Stimulated activated naive CD4-positive, alpha-beta T cell (primary cell): ENCODE results near the gene ANKRD11.
"Not testable (repeated sequence)": the region's sequence is repeated elsewhere in the genome, so short reads cannot be mapped to it uniquely, and the experiment has no call there.

ENCODE experiments used
- DNase-seq, 6 experiments: peaks; one replicate each; lab custom pipeline; 2025; lab: John Stamatoyannopoulos, UW

ANKRD11 gene

DNA sequence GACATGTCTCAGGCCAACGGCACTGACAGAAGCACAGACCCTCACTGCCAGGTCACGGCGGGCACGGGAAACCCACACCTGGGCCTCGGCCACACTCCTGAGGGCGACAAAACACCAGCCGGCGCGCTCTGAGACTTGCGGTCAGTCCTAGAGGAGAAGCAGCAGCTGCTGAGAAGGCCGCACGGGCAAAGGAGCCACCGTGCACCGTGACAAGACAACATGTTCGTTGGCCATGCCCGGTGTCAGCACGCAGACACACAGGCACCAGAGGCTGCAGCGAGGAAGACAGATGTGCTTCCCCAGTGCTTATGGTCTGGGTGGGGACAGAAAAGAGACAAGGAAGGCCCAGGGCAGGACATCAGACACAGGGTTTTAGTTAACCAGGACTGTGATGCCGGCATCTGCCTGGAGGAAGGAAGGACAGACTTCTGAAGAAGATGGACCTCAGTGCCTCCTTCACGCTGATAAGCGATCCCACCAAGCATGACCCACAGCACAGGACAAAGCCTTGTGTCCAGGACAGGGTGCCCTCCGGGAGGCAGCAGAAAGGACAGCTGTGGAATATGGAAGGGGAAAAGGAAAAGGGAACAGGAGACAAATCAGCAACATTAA lies 84.0 kb downstream of the ANKRD11 start:
- no peak for DNase-seq

DNA sequence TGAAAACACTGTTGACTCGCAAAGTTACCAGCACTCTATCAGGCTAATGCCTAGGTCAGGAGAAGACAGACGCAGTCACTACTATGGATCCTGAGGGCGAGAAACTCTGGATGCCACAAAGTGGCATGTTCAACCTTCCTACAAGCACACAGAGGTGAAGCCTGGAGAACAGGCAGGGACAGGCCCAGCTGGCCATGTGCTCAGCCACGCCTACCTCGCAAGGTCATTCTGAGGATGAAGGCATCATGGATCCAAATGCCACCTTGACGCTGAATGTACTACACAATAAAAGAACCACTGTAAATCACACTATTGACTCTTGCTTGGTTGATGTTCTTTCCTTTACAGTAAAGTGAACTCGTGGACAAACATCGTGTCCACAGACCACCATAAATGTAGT lies 85.8 kb downstream of the ANKRD11 start:
- DNase-seq, result no peak

DNA sequence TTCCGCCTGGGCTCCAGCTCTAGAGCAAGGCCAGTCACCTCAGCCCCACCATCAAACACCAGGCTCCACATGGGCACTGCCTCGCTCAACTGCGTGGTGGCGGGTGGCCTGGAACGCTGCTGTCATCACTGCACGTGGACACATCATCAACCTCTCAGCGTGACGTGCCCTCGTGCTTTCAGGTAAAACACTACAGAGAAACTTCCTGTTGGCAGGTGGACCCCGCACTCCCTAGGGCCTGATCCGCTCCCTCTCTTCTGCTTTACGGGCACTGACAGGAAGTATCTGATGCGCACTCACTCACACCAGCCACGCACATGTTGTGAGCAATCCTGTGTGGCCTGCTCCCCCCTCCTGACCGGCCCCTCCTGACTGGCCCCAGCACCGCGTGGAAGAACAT lies 87.4 kb downstream of the ANKRD11 start:
- peak in 5 of 6 experiments; percentile 26 to 59 (median 54) for DNase-seq

DNA sequence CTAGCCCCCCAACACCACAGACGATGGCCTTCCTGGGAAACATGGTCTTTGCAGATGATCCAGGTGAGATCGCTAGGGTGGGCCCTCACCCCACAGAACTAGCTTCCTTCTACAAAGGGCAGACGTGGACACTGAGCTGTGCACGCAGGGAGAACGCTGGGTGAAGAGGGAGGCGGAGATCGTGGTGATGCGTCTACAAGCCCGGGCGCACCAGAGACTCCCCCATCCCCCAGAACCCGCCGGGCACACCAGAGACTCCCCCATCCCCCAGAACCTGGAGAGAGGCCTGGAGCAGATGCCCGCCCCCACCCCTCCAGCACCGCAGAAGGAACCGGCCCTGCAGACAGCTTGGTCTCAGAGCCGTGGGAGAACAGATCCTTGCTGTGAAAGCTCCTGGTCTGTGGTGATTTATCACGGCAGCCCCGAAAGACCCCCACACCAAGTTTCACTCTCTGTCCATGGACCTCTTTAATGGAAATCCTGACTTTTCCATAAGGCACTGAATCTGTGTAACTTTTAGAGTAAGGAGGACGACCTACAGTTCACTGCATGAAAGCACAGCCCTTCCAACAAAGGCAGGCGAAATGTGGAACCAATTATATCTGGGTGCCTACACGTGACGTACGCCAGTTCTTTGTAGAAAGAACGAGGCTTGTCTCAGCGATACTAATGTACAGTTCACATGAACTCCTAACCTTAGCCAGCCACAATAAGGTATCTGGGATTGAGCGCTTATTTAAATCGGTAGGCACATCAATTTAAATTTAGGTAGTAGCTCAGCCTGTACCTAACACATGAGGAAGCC lies 88.5 kb downstream of the ANKRD11 start:
- DNase-seq, result no peak

DNA sequence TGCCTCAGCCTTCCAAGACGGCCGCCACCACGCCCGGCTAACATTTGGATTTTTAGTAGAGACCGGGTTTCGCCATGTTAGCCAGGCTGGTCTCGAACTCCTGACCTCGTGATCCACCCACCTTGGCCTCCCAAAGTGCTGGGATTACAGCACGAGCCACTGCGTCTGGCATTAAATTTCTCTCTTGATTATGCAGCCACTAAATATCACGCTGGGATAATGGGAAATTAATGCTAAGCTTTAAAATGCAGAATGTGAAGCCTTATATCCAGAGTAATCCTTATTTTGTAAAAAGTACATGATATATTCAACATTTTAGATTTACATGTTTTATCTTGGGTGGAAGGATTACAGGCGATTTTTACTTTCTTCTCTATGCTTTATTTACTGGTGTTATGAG lies 89.2 kb downstream of the ANKRD11 start:
- DNase-seq, result no peak

DNA sequence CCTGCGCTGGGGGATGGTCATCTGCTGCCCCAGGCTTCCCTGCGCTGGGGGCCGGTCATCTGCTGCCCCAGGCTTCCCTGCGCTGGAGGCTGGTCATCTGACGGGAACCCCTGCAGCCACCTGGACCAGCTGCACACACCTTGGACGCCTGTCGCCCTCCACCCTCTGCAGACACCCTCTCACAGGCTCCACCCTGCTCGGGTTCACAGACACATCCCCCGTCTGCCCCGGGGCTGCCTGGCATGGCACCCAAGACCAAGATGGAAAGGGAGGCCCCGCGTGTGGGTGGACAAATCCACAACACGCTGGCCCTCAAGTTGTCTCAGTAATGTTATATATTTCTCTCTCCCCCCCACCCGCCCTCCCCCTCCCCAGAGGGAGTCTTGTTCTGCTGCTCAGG lies 89.6 kb downstream of the ANKRD11 start:
- no peak for DNase-seq

DNA sequence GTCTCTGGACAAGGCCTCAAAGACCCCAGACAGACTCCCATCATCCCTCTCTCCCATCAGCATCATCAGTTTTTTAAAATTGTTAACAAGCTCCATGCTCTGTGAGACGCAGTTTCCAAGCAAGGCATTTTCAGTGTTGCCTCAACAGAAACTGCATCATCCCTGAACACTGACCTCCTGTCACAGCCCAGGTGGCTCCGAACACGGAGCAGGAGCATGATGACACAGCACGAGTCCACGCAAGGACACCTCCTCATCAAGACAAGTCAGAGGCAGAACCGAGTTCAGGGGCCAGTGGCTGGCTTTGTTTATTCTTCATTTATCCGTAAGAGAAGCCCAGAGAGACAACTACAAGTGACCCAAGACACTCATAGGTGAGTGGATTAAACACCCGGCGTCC lies 91.4 kb downstream of the ANKRD11 start:
- no peak for DNase-seq

DNA sequence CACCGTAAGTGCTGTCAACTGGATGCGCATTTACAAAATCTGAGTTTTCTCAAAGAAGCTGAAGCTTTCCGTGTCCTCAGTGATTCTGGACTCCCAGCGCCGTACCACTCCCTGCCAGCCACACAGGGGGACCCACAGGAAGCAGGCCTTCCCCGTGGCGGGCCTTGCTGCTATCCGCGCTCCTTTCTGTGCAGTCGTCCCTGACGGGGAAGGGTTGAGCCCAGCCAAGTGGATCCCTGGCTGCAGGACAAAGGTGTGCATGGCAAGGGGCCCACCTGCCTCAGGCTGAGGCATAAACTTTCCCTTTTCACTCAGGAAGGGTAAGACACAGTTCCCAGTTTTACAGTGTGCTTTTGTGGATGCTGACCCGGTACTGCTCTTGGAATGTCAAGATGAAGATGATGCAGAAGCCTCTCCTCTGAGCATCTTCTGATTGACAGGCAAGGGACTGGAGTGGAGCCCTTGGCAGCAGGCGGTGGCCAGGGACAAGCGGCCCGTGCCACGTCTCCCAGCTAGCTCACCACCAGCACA lies 93.0 kb downstream of the ANKRD11 start:
- no peak for DNase-seq

DNA sequence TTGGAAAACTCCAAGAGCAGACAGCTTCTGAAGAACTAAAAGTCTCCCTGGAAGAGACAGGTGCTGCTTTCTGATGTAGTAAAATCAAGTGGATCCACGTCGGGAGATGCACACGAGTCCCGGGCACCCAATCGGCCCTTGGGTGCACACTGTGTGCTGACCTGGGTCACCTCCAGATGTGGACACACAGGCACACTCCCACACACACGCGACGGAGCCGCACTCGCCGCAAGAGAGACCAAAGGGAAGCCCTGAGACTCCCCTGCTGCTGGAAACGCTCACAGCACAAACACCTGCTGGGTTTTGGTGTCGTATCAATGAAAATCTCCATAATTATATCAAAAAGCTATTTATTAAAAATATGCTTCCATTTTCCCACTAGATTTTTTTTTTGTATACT lies 94.2 kb downstream of the ANKRD11 start:
- DNase-seq, result no peak

DNA sequence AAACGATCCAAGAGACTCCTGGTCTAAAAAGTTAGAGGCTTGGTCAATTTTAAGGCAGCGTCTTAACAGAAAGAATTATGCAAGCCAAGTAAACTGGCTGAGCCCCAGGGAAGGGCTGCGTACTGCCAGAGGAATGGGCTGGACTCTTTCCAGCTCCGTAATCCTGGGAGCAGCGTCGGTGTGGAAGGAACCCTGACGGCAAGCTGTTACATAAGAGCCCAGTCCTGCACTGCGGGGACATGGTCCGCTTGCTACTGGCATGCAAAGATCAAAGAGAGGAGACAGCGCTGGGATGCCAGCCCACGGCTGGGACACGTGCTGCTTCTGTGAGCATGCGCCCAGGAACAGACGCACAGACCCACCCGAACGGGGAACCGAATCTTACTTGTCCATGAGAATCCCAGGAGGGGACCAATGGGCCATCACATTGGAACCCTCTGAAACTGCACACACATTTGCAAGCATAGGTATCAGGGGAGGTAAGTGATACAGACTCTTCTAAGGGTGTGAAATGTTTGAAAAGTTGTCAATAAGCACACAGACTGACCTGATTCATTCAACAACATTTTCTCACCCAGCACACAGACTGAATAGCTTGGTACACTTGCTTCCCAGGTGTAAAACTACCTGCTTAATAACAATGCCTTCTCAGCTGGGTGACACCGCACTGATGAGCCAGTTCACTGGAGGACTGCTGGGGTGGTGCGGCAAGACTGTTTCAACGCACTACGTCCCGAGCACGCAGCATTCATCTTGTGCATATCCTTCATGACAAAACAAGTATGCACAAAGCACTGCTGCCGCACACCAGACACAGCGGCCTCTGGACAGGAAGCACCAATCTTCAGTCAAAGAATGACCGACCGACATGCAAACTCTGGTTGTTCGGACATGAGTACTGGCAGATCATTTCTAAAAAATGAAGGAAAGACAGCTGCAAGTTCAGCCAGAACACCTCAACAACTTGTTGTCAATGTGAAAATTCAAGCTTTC lies 94.9 kb downstream of the ANKRD11 start:
- DNase-seq, result no peak

DNA sequence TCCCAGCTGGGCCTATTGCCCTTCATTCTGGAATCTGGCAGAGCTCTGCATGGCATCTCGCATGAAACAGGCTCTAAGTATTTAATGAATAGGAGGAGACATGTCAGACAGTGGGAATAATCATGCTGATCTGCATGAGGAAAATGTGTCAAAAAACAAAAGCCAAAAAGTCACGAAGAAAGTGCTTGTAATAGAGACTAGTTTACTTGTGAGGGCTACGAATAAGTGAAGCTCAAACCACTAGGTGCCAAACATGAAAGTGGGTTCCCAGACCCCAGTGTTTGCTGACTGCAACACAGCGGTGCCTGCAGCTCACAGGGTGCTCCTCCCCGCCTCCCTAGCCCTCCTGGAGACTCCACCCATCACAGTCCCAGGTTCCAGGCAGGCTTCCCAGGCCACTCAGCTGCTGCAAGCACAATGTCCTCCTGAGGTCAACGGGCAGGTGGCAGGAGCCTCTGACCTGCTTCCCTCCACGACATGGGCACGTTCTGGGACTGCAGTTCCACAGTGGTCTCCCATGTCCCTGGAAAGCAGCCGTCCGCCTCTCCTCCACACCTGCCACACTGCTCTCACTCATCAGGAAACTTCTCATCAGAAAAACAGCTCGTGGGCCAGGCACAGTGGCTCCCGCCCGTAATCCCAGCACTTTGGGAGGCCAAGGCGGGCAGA lies 96.5 kb downstream of the ANKRD11 start:
- no peak for DNase-seq

DNA sequence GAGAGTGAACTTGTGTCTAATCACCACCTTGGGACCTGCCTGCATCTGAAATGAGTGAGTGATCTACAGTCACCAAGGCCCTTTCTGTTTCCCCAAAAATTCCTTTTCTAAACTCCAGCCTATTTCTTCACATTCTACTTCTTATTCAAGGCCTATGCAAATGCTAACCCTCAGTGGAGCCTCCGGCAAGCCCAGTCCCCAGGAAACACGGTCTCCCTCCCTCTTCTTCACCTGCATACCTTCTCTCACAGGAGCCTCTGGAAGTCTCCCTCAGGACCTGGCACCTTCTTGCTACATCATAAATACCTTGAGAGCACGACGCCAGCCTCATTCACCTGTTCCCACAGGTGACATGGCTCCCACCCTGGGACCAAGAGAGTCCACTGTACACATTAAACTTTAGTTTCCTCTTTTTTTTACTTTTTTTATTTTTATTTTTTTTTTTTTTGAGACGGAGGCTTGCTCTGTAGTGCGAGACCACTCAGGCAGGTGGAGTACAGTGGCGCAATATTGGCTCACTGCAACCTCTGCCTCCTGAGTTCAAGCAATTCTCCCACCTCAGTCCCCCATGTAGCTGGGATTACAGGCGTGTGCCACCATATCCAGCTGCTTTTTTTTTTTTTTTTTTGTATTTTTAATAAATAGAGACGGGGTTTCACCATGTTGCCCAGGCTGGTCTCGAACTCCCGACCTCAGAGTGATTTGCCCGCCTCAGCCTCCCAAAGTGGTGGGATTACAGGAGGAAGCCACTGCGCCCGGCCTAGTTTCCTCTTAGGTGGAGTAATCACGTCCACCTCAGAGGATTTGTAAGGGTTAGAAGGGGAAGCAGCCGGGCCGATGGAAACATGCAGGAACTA lies 97.3 kb downstream of the ANKRD11 start:
- no peak for DNase-seq

DNA sequence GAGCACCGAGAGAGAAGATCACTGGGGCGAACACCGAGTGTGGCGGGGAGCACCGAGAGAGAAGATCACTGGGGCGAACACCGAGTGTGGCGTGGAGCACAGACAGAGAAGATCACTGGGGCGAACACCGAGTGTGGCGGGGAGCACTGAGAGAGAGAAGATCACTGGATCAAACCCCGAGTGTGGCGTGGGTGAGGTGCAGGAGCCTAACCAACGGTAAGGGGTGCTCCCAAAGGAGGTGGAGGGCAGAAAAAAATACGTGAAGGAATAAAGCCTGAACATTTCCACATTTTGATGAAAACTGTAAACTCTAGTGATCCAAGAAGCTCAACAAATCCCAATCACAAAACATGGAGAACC lies 100.2 kb downstream of the ANKRD11 start:
- not testable (repeated sequence) for DNase-seq

DNA sequence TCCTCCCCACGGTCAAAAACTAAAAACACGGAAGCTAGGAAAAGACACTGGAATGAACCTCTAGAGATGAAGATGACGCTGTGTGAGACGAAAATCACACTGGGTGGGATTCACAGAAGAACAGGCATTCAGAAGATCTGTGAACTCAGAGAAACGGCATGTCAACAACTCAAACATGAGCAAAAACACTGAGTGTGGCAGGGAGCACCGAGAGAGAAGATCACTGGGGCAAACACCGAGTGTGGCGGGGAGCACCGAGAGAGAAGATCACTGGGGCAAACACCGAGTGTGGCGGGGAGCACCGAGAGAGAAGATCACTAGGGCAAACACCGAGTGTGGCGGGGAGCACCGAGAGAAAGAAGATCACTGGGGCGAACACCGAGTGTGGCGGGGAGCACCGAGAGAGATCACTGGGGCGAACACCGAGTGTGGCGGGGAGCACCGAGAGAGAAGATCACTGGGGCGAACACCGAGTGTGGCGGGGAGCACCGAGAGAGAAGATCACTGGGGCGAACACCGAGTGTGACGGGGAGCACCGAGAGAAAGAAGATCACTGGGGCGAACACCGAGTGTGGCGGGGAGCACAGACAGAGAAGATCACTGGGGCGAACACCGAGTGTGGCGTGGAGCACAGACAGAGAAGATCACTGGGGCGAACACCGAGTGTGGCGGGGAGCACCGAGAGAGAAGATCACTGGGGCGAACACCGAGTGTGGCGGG lies 100.7 kb downstream of the ANKRD11 start:
- DNase-seq, result not testable (repeated sequence)

DNA sequence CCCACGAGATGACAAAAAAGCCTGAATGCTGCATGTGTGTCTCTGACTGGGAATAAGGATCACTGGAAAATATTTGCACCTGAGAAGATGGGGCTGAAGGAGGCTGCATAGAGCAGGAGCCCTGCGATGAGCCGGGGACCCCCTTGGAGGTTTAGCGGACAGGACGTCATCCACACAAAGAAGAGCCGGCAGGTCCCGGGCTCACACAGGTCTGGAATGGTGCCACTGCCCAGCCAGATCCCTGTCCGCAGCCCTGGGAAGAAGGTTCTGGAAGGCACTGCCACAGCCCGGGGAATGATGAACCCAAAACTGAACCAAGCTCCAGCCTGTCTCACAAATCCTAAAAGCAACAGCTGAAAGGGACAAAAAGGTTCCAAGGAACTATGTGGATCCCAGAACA lies 101.8 kb downstream of the ANKRD11 start:
- DNase-seq, result no peak

DNA sequence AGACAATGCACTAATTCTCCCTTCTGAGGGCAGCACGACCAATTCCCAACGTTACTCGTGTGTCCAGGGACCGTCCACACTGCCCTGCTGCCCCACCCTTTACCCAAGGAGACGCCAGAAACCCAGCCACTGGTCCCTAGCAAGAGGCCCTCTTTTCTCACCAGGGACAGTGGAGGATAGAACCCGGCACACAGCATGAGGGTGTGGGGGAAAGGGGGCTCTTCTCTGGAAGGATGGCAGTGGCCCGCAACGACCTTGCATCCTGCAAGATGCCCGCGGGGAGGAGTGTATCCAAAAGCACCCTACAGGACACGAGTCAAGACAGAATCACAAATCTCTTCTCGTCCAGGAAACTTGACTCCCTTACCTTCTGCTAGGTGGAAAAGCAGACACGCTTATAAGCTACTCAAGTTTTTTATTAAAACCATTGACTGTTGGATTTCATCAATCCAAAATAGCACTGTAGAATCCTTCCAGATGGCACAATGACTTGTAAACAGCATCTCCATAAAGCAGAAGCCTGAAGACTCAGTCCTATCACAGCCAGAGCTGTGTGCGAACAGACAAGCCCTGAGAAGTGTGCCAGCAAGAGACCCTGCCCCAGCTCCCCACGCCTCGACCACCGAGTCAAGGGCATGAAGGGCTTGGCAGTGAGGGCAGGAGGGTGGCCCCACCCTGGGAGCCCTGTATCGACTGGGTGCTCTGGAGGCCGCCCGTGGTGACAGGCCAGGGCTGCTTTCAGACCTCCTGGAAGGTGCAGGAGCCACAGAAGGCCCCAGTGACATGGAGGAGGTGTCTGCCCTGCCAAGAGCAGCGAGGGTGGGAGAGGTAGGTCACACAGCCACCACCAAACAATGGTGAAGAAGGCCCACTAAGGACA lies 103.8 kb downstream of the ANKRD11 start:
- no peak for DNase-seq

DNA sequence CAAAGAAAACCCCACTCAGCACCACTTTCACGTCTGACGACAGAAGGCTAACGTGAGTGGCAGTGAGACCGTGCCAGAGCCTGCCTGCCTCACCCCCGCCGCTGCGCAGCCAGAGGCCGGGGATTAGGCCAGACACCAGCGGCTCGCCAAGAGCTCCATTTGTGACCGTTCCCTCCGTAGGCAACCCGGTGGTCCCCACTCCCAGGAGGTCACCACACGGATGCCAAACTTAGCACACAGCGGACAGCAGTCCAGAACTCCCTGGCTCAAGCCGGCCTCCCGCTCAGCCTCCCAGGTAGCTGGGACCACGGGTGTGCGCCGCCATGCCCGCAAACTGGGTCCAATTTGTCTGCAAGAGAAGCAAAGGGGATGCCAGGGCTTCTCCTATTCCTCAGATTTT lies 104.6 kb downstream of the ANKRD11 start:
- no peak for DNase-seq

DNA sequence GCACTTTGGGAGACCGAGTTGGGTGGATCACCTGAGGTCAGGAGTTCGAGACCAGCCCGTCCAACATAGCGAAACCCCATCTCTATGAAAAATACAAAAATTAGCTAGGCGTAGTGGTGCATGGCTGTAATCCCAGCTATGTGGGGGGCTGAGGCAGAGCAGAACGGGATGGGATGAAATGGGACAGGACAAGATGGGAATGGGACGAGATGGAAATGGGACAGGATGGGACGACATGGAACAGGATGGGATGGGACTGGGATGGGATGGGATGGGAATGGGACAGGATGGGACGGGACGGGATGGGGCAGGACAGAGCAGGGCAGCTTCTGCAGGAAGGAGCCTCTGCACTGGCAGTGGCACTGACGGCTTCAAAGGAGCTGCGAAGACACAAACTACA lies 106.1 kb downstream of the ANKRD11 start:
- DNase-seq, result no peak
